22Rv1 (cell line): Measurements from ENCODE around the gene GULP1.

Experiments used
- CTCF ChIP-seq: fragments of 450-650 bp; IDR thresholded peaks from 2 replicates; pipeline ENCODE4 v1.5.1; 2017; ENCODE audit warnings: mild to moderate bottlenecking
- ZFX ChIP-seq: fragments of 450-650 bp; IDR thresholded peaks from 2 replicates; pipeline ENCODE4 v1.6.1; 2017; ENCODE audit warnings: antibody characterized with exemption, borderline replicate concordance

- no peak for TF ChIP-seq CTCF
- TF ChIP-seq ZFX: no peak
Measured at GRCh38 chr2:188449561-188449960, 157.9 kb downstream of the GULP1 start.
